SU-DHL-6 (cell line): ENCODE measurements around the gene DIP2C.

Source experiments
- CTCF ChIP-seq: fragments of 200-600 bp; sonication (generic); IDR thresholded peaks from one replicate; pipeline ENCODE4 v1.5.1; 2017; ENCODE audit warnings: antibody characterized with exemption, mild to moderate bottlenecking, low read length, moderate library complexity; ENCODE audit not compliant: insufficient read depth, poor library complexity, severe bottlenecking
- EZH2phosphoT487 ChIP-seq: fragments of 200-600 bp; sonication (generic), shearing (Covaris generic); conservative IDR thresholded peaks from 2 replicates; pipeline ENCODE4 v1.6.1; 2018; ENCODE audit warnings: mild to moderate bottlenecking, antibody characterized with exemption, low read length, moderate library complexity, mixed read lengths

- no peak for TF ChIP-seq CTCF
- TF ChIP-seq EZH2phosphoT487: no peak
Measured at GRCh38 chr10:501596-501995, 187.9 kb downstream of the DIP2C start.
